DMS 273 treated with DMSO at 0.1 percent for 48 hours (cell line): Measurements from ENCODE around the gene BRF1.

ENCODE experiments used
- DNase-seq: peaks from one replicate; lab custom pipeline; 2025; lab: John Stamatoyannopoulos, UW

The BRF1 gene

DNA sequence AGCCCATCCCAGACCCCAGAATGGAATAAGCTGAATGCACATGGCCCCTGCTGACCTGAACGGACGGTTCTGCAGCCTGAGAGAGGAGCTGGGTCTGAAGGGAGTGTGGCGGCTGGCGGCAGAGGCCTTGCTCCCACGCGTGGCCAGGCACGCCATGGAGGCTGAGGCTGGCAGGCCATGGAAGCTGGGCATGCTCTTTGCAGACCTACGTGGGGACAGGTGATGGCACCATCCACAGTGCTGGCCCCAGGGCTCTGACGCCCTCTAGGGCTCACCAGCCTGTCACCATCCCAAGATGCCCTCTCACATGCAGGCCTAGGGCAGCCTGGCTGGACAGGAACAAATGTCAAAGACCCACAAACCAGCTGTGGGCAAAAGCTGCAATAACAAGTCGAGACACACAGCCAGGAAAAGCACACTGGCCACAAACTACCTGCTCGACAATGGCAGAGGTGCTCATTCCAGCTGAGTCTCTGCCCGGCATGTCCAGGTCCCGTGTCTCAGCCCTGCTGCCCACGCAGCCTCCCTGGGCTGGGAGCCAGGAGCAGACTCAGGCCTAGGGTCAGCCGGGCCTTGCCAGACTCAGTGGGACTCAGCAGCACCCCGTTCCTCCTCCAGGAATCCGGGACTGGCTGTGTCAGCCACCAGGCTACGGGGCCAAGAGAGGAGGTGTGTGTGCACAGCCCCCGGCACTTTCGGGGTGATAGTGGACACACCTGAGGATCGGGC is 32.8 kb downstream of the BRF1 start:
- no peak for DNase-seq

GRCh38 chr14:105261781-105262180 is 39.0 kb downstream of the BRF1 start:
- DNase-seq, result no peak

GRCh38 chr14:105260959-105261358 is 39.8 kb downstream of the BRF1 start:
- no peak for DNase-seq

DNA sequence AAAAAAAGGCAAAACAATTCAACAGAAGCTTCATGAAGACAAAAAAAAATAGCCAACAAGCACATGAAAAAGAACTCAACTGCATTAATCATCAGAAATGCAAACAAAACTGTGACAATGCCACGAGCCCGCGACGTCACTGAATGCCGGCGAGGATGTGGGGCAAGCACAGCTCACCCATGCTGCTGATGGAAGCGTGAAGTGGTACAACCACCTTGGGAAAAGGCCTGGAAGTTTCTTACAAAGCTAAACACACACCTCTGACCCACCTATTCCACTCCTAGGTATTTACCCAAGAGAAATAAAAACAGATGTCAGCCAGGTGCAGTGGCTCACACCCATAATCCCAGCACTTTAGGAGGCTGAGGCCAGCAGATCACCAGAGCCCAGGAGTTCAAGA is 42.0 kb downstream of the BRF1 start:
- no peak for DNase-seq

- no peak for DNase-seq
These were observed 43.3 kb downstream of the BRF1 start for GRCh38 chr14:105257464-105257863.

GRCh38 chr14:105256292-105256960 is 44.4 kb downstream of the BRF1 start:
- DNase-seq, result no peak

DNA sequence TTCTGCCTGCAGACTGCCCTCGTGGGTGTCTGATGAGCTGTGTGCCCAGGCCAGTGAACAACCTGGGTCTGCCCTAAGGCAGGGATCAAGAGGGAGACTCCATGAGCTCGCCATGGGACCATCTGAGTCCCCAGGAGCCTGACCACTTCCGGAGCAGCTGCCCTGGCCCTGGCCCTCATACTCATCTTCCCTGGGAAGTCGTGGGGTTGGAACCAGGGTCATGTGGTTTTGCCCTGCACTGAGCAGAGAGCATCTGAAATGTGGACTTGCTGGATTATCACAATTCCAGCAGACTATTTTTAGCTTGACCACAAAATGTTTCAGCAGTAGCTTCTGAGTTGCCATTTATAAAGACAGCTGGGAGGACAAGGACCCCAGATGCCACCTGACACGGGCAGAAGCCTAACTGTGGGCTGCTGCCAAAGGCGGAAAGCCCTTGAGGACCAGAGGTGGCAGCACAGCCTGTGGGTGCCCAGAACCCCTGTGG is 45.7 kb downstream of the BRF1 start:
- DNase-seq, result no peak

DNA sequence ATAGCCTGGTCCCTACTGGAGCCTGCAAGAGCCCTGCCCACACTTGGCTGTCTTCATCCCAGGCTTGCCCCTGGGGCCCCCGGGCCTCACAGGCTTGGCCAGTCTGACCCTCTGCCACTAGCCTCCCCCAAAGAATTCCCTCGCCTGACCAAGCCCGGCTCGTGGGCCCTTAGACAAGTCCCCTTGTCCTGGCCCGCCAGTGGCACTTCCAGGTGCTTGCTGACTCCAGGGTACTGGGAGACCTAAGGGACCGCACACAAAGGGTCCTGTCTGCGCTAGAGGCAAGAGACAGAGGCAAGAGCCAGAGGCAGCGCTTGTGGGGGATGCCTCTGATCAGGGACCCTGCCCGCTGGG is 47.5 kb downstream of the BRF1 start:
- no peak for DNase-seq

DNA sequence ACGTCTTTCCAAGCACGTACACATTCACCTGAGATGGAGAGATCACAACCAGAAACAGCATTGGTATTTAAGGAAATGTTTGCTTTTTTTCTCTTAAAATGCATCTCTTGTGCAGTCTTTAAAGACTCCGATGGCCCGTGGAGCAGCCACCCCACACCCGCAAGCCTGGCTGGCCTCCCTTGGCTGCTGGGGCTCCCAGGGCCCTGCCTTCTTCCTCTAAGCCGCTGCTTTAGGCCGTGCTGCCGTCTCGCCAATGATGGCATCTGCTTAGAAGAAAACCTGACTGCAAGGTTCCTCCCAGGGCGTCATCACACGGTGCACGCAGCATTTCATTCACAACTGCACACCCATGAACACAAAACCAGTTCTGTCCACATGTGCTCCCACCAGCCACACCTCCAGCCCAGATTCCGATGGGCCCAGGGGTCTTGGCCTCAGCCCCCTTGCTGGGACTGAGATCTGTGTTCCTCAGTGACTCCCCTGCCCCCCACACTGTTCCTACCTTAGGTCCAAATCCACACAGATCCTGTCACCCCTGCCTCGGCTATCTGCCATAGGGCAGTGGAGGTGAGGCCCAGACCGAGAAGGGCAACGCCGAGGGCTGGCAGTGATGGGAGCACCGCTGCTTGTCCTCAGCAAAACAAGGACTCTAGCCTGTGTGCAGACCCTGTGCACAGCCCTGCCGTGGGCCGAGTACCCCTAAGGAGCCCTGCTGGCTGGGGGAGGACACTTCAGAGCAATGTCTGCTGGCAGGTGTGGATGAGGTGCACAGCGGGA is 48.1 kb downstream of the BRF1 start:
- DNase-seq, result no peak

DNA sequence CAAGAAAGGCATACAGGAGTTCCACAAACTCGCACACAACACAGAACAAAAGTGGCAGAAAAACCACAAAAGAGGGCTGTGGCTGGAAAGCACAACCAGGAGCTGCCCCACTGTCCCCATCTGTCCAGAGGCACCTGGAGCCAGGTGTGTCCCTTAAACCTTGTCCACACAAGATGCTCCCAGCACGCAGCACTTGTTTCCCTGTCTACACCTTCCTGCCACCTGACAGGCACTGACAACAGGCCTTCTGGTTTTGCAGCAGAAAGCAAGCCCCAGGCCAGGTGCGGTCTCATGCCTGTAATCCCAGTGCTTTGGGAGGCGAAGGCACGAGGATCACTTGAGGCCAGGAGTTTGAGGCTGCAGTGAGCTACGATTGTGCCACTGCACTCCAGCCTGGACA is 48.9 kb downstream of the BRF1 start:
- DNase-seq, result no peak

DNA sequence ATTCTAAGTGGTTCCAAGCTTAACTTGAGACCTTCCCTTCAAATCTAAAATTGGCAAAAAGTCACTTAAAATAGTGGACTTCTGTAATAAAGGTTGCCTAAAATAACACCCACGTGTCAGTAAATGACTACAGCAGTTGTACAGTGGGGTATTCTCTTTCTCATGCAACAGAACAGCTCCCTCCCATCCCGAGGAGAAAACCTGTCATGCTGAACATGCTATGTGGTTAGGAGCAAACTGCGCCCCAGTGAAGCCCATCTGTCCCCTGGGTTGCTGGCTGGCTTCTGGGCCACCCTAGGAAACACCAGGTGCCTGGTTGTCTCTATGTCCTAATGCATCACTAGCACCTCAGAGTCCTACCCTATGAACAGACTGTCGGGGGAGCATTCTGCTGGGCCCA is 49.8 kb downstream of the BRF1 start:
- no peak for DNase-seq

DNA sequence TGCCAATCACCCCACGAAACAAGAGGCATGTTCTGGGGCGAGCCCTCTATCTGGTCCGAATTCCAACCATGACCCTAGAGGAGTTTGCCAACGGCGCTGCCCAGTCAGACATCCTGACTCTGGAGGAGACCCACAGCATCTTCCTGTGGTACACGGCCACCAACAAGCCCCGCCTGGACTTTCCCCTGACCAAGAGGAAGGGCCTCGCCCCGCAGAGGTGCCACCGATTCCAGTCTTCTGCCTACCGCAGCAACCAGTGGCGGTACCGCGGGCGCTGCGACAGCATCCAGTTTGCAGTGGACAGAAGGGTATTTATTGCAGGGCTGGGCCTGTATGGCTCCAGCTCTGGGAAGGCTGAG is 50.8 kb downstream of the BRF1 start:
- DNase-seq, result no peak

- DNase-seq, result no peak
These were observed 51.4 kb downstream of the BRF1 start for GRCh38 chr14:105249182-105250007.

DNA sequence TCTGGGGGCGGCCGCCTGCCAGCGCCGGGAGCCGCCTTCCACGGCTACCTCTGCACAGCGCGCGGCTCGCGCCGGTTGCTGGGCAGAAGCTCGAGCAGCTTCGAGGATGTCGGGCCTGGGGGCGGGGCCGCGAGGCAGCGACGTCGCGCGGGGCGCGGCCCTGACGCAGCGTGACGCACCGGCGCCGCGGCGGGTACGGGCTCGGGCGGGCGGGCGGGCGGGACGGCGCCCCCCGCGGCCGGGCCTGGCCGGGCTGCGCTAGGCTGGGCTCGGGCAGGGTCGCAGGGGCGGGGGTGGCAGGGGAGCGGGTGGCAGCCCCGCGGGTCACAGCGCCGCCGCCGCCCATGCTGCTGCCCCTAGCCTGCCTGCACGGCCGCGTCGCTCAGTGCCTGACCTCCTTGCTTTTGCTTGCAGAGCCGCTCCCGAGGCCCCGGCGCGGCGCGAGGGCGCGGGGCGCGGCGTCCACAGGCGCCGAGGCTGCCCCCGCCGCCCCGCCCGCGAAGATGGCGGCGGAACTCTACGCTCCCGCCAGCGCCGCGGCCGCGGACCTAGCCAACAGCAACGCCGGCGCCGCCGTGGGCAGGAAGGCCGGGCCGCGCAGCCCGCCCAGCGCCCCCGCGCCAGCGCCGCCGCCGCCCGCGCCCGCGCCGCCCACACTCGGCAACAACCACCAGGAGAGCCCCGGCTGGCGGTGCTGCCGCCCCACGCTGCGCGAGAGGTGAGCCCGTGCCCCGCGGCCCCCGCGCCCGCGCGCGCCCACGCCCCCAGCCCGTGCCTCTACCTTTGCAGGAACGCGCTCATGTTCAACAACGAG is 52.2 kb downstream of the BRF1 start, which contains the start of gene BTBD6:
TSS of gene BTBD6 (plus strand) at position 166 of the 814 bp plus-strand sequence. CDS start at position 345, 179 bp downstream.
- peak; percentile 40 for DNase-seq

GRCh38 chr14:105247715-105248367 is 53.0 kb downstream of the BRF1 start:
- DNase-seq, result no peak

GRCh38 chr14:105247026-105247425 is 53.8 kb downstream of the BRF1 start:
- no peak for DNase-seq

GRCh38 chr14:105244334-105244733 is 56.5 kb downstream of the BRF1 start:
- no peak for DNase-seq

DNA sequence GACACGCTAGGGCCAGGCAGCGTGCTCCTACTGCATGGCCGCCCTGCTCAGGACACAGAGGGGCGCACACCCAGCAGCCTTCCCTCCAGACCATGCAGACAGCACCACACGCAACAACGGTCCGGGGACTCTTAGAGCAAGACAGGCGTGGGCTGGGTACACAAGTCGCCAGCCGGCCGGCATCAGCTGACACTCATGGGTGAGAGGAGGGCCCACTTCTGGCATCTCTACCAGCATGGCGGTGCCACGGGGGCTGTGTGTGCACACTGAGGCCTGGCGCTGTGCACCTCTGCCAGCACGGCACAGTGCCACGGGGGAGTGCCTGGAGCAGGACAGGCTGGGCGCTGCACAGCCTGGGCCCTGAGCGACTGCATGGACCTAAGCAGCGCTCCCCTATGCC is 59.2 kb downstream of the BRF1 start:
- DNase-seq, result no peak

- no peak for DNase-seq
These were observed 59.8 kb downstream of the BRF1 start for GRCh38 chr14:105240811-105241576.

DNA sequence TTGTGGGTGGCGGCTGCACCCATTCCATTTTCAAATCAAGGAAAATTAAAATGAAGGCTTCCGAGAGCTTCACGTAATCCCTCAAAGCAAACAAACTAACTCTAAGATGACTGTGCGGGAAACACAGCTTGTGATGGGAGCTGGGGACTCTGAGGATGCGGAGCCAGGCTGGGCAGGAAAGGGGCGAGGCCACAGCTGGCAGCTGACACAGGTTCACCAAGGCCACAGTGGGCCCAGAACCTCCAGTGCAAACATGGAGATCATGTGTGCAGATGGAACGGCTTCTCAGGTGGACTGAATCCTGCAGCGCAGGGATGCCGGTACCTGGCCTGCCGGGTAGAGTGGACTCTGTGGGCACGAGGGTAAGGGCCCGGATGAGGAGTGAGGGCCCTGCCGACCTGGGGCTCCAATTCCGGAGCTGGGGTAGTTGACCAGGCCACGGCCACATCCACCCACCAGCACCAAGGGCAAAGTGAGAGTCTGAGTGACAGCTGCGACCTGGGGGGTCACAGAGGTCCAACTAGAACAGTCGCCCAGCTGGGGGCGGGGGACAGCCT is 71.6 kb downstream of the BRF1 start:
- no peak for DNase-seq
